ENCODE data around the gene GPER1.
"Not testable (repeated sequence)": the region's sequence is repeated elsewhere in the genome, so short reads cannot be mapped to it uniquely, and the experiment has no call there.

GPER1 gene

DNA sequence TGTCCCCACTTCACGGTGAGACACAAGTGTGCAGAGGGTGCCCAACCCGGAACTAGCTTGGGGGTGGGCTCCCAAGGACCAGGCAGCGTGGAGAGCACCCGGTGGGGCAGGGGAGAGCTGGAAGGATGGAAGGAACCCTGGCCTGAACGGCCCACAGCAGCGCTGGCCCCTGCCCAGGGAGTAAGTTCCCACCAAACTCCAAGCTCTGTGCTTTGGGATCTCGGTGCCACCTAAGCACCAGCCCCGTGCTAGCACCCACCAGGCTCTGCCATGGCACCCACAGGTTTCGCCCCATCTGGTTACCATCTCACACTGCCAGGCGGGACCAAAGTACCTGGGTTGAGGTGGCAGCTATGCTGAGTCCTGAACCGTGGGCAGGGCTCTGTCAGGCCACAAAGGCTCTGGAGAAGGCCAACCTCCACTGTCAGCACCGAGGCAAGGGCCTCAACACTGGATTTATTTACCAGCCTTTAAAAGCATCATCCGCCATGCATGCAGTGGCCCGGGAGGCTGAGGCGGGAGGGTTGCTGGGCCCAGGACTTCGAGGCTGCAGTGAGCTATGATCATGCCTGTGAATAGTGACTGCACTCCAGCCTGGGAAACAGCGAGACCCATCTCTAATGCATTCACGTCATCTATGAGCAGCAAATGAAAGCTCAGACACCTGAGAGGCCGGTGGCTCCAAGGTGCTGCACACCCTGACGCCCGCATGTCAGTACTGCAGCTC, 16.0 kb downstream of the GPER1 start:
- no peak for DNase-seq (ENCODE audit: low spot score)

GRCh38 chr7:1104516-1105179, 16.7 kb downstream of the GPER1 start:
- DNase-seq (ENCODE audit: low spot score), result no peak

- DNase-seq (ENCODE audit: low spot score), result no peak
Observed at GRCh38 chr7:1105189-1105588, 17.3 kb downstream of the GPER1 start.

GRCh38 chr7:1106063-1106792, 18.3 kb downstream of the GPER1 start:
- no peak for DNase-seq (ENCODE audit: low spot score)

GRCh38 chr7:1106793-1107421, 19.0 kb downstream of the GPER1 start:
- no peak for DNase-seq (ENCODE audit: low spot score)

DNA sequence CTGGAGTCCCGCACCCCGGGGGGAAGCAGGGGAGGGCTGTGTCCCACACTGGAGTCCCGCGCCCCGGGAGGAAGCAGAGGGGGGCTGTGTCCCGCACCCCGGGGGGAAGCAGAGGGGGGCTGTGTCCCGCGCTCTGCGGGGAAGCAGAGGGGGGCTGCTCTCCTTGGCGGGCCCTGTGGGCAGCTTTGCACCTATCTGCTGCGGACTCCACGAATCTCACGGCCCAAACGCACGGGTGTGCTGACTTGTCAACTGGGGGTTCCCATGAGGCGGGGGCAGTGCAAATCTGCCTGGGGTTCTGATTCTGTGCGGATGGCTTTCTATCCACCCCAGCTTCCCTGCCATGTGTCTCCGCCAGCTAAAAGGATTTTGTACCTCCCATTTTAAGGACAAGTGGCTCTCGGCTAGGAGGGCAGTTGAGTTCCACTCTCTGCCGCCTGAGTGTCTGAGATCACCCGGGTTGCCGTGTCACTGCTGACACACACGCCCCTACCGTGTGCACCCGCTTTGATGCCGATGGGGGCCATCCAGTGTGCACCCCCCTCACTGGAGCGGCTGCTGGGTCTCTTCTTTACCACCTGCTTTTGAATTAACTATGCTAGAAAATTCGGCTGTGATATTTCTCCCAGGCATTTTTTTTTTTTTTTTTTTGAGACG, 20.5 kb downstream of the GPER1 start:
- no peak for DNase-seq (ENCODE audit: low spot score)

- DNase-seq (ENCODE audit: low spot score), result no peak
Observed at GRCh38 chr7:1109581-1110310, 21.8 kb downstream of the GPER1 start.

DNA sequence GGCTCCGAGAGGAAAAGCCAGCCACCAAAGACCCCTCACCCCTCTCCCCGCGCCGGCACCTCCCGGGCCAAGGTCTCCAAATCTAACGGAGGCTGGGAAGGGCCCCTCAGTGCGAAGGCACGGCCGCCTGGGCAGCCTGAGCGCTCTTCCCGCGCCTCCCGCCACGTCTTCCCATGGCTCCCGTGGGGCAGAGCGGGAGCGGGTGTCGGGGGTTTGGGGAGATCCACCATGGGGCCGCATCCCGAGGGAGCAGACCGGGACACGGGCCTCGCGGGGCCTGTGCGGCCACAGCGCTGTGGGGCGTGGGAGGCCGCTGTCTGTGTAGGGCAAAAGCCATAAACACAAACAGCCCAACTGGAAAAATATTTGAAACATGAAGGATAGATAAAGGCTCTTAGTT, 22.4 kb downstream of the GPER1 start:
- DNase-seq (ENCODE audit: low spot score), result no peak

- DNase-seq (ENCODE audit: low spot score), result no peak
Observed at GRCh38 chr7:1111156-1111555, 23.2 kb downstream of the GPER1 start.

- DNase-seq (ENCODE audit: low spot score), result no peak
Observed at GRCh38 chr7:1112109-1112508, 24.2 kb downstream of the GPER1 start.

- DNase-seq (ENCODE audit: low spot score), result no peak
Observed at GRCh38 chr7:1112625-1113547, 25.0 kb downstream of the GPER1 start.

DNA sequence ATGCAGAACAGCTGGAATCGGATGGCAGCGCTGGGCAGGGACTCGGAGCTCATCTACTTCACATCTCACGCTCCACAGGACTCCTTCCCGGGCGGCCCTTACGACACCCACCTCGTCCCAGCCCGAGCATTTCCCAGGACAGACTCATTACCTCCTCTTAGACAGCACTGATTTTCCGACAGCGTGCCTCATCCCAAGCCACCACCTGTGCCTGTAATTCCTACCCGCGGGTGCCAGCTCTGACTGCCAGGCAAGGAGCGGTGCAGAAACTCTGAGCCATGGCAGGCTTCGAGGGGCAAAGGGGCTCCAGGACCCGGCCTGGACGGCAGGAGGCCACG, 25.6 kb downstream of the GPER1 start:
- no peak for DNase-seq (ENCODE audit: low spot score)

- no peak for DNase-seq (ENCODE audit: low spot score)
Observed at GRCh38 chr7:1114088-1114487, 26.2 kb downstream of the GPER1 start.

DNA sequence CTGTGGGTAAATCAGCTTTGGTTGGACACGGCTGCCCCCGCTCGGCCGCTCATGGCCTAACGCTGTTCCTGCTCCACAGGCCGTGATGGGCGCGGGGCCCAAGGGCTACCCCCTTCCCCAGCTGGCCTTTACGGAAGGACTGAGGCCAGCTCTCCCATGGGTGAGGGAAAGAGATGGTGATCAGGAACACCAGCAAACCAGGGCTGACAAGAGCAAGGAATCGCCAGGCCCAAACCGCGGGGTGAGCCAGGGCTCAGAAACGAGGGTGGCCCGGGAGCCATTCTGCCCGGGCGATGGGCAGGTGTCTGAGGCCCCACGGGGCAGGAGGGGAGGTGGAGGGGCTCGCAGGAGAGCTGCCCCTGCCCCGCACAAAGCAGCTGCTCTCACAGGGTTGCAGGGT, 26.6 kb downstream of the GPER1 start:
- no peak for DNase-seq (ENCODE audit: low spot score)

- DNase-seq (ENCODE audit: low spot score), result not testable (repeated sequence)
Observed at GRCh38 chr7:1115171-1116045, 27.5 kb downstream of the GPER1 start.

DNA sequence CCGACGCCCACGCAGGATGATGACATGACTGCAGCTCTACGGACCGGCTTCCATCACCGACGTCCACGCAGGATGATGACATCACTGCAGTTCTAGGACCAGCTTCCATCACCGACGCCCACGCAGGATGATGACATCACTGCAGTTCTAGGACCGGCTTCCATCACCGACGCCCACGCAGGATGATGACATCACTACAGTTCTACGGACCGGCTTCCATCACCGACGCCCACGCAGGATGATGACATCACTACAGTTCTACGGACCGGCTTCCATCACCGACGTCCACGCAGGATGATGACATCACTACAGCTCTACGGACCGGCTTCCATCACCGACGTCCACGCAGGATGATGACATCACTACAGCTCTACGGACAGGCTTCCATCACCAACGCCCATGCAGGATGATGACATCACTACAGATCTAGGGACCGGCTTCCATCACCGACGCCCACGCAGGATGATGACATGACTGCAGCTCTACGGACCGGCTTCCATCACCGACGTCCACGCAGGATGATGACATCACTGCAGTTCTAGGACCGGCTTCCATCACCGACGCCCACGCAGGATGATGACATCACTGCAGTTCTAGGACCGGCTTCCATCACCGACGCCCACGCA, 28.6 kb downstream of the GPER1 start:
- DNase-seq (ENCODE audit: low spot score), result not testable (repeated sequence)

DNA sequence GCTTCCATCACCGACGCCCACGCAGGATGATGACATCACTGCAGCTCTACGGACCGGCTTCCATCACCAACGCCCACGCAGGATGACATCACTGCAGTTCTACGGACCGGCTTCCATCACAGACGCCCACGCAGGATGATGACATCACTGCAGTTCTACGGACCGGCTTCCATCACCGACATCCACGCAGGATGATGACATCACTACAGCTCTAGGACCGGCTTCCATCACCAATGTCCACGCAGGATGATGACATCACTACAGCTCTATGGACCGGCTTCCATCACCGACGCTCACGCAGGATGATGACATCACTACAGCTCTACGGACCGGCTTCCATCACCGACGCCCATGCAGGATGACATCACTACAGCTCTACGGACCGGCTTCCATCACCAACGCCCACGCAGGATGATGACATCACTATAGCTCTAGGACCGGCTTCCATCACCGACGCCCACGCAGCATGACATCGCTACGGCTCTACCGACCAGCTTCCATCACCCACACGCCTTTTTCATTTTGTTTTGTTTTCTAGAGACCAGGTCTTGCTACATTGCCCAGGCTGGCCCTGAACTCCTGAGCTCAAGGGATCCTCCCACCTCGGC, 29.5 kb downstream of the GPER1 start:
- no peak for DNase-seq (ENCODE audit: low spot score)

DNA sequence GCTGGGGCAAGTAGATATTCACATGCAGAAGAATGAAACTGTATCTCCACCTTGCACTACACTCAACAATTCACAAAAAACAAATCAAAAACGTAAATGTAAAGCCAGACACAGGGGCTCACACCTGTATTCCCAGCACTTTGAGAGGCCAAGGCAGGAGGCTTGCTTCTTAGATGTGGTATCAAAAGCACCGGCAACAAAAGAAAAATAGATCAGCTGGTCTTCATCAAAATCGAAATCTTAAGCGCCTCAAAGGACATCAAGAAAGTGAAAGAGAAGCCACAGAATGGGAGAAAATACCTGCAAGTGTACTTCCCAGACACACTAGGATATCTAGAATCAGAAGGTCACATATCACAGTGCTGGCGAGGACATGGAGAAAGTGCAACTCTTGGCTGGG, 31.3 kb downstream of the GPER1 start:
- no peak for DNase-seq (ENCODE audit: low spot score)

DNA sequence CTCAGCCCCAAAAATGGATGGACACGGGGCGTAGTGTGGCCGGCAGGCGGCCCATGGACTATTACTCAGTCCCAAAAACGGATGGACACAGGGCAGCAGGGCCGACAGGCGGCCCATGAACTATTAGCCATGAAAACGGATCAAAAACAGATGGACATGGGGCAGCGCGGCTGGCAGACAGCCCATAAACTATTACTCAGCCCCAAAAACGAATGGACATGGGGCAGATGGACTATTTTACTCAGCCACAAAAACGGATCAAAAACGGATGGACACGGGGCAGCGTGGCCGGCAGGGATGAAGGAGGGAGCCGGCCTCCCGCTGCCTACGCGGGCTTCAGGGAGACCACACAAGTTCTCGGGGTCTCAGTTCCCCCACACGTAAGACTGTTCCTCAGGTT, 32.9 kb downstream of the GPER1 start:
- no peak for DNase-seq (ENCODE audit: low spot score)
